Measurements from ENCODE around the gene EML3. TPM values are rescaled to one million over a fixed set of nuclear protein-coding genes. Genes with fewer than 3 reads are reported as not detected.

The EML3 gene
- total and polyA plus RNA-seq, 12 donors, result 7.7 to 50.4 (median 16.2) TPM

Small RNAs within 50 kb of the gene (microRNA-seq; reads per million reads assigned to microRNA genes)
- 0 reads per million in 2 donors for gene MIR6747

Other genes with a start within 250 kb of the EML3 start
- gene SCGB1A1, start 193.7 kb downstream of the EML3 start, total RNA-seq, result not detected
- under 1 TPM in 1 of 2 donors, not detected in 1; 0.20 TPM for gene SCGB1A1, start 193.7 kb downstream of the EML3 start, polyA plus RNA-seq
- gene AHNAK, start 66.0 kb downstream of the EML3 start, total RNA-seq, result 100 to 1,000 TPM; 259 to 447 (median 386) TPM
- gene AHNAK, start 66.0 kb downstream of the EML3 start, polyA plus RNA-seq, result 100 to 1,000 TPM; 101 to 113 TPM
- gene EEF1G, start 38.9 kb downstream of the EML3 start, total RNA-seq, result 1,000 to 10,000 TPM in 5 of 10 donors, 100 to 1,000 TPM in 5; 784 to 1,131 (median 1,002) TPM
- 1,000 to 10,000 TPM in 1 of 2 donors, 100 to 1,000 TPM in 1; 555 to 1,173 TPM for gene EEF1G, start 38.9 kb downstream of the EML3 start, polyA plus RNA-seq
- 10 to 100 TPM in 8 of 10 donors, 1 to 10 TPM in 2; 8.2 to 17.9 (median 12.3) TPM for gene TUT1, start 21.3 kb downstream of the EML3 start, total RNA-seq
- gene TUT1, start 21.3 kb downstream of the EML3 start, polyA plus RNA-seq, result 10 to 100 TPM in 1 of 2 donors, 1 to 10 TPM in 1; 9.3 to 19.2 TPM
- 10 to 100 TPM; 25.0 to 45.3 (median 29.8) TPM for gene MTA2, start 10.9 kb downstream of the EML3 start, total RNA-seq
- gene MTA2, start 10.9 kb downstream of the EML3 start, polyA plus RNA-seq, result 10 to 100 TPM; 22.1 to 35.3 TPM
- 1 to 10 TPM in 8 of 10 donors, under 1 TPM in 2; 0.81 to 4.4 (median 1.8) TPM for gene ROM1, start 482 bp upstream of the EML3 start, total RNA-seq
- 1 to 10 TPM; 5.3 to 6.6 TPM for gene ROM1, start 482 bp upstream of the EML3 start, polyA plus RNA-seq
- 10 to 100 TPM in 7 of 10 donors, 1 to 10 TPM in 3; 6.8 to 20.7 (median 10.6) TPM for gene B3GAT3, start 9.2 kb upstream of the EML3 start, total RNA-seq
- gene B3GAT3, start 9.2 kb upstream of the EML3 start, polyA plus RNA-seq, result 10 to 100 TPM; 29.5 to 41.2 TPM
- 100 to 1,000 TPM in 3 of 10 donors, 10 to 100 TPM in 7; 84.0 to 148 (median 96.7) TPM for gene GANAB, start 33.8 kb upstream of the EML3 start, total RNA-seq
- gene GANAB, start 33.8 kb upstream of the EML3 start, polyA plus RNA-seq, result 10 to 100 TPM; 53.2 to 87.2 TPM
- gene INTS5, start 40.5 kb upstream of the EML3 start, total RNA-seq, result 10 to 100 TPM in 8 of 10 donors, 1 to 10 TPM in 2; 9.7 to 15.0 (median 10.9) TPM
- gene INTS5, start 40.5 kb upstream of the EML3 start, polyA plus RNA-seq, result 1 to 10 TPM; 2.8 to 8.3 TPM
- 10 to 100 TPM; 25.8 to 41.5 (median 30.0) TPM for gene C11orf98, start 52.4 kb upstream of the EML3 start, total RNA-seq
- gene C11orf98, start 52.4 kb upstream of the EML3 start, polyA plus RNA-seq, result 100 to 1,000 TPM in 1 of 2 donors, 10 to 100 TPM in 1; 75.9 to 210 TPM
- 1 to 10 TPM; 2.4 to 7.7 (median 4.2) TPM for gene CSKMT, start 52.5 kb upstream of the EML3 start, total RNA-seq
- 10 to 100 TPM in 1 of 2 donors, 1 to 10 TPM in 1; 8.8 to 15.7 TPM for gene CSKMT, start 52.5 kb upstream of the EML3 start, polyA plus RNA-seq
- 1 to 10 TPM; 3.9 to 9.5 (median 5.5) TPM for gene UQCC3, start 58.9 kb upstream of the EML3 start, total RNA-seq
- 10 to 100 TPM; 18.0 to 23.0 TPM for gene UQCC3, start 58.9 kb upstream of the EML3 start, polyA plus RNA-seq
- gene LBHD1, start 59.5 kb upstream of the EML3 start, total RNA-seq, result 1 to 10 TPM; 1.6 to 4.9 (median 3.0) TPM
- 1 to 10 TPM; 1.6 to 6.4 TPM for gene LBHD1, start 59.5 kb upstream of the EML3 start, polyA plus RNA-seq
- gene UBXN1, start 66.3 kb upstream of the EML3 start, total RNA-seq, result 100 to 1,000 TPM in 1 of 10 donors, 10 to 100 TPM in 9; 57.8 to 100 (median 81.2) TPM
- gene UBXN1, start 66.3 kb upstream of the EML3 start, polyA plus RNA-seq, result 100 to 1,000 TPM in 1 of 2 donors, 10 to 100 TPM in 1; 83.1 to 175 TPM
- gene LRRN4CL, start 76.8 kb upstream of the EML3 start, total RNA-seq, result 1 to 10 TPM; 2.0 to 9.5 (median 2.6) TPM
- 1 to 10 TPM; 1.9 to 2.8 TPM for gene LRRN4CL, start 76.8 kb upstream of the EML3 start, polyA plus RNA-seq
- gene BSCL2, start 94.6 kb upstream of the EML3 start, total RNA-seq, result 10 to 100 TPM in 9 of 10 donors, 1 to 10 TPM in 1; 8.5 to 26.8 (median 15.7) TPM
- 10 to 100 TPM; 31.4 to 83.0 TPM for gene BSCL2, start 94.6 kb upstream of the EML3 start, polyA plus RNA-seq
- under 1 TPM in 4 of 10 donors, not detected in 6; 0.26 to 0.34 (median 0.31) TPM for gene GNG3, start 94.9 kb upstream of the EML3 start, total RNA-seq
- gene GNG3, start 94.9 kb upstream of the EML3 start, polyA plus RNA-seq, result under 1 TPM in 1 of 2 donors, not detected in 1; 0.16 TPM
- 10 to 100 TPM; 26.9 to 40.9 (median 33.4) TPM for gene HNRNPUL2, start 114.7 kb upstream of the EML3 start, total RNA-seq
- 10 to 100 TPM; 21.4 to 35.3 TPM for gene HNRNPUL2, start 114.7 kb upstream of the EML3 start, polyA plus RNA-seq
- 10 to 100 TPM in 9 of 10 donors, 1 to 10 TPM in 1; 9.4 to 16.2 (median 12.9) TPM for gene TTC9C, start 115.7 kb upstream of the EML3 start, total RNA-seq
- 10 to 100 TPM; 20.3 to 20.8 TPM for gene TTC9C, start 115.7 kb upstream of the EML3 start, polyA plus RNA-seq
- gene ZBTB3, start 141.4 kb upstream of the EML3 start, total RNA-seq, result 10 to 100 TPM in 4 of 10 donors, 1 to 10 TPM in 6; 7.5 to 14.9 (median 9.6) TPM
- gene ZBTB3, start 141.4 kb upstream of the EML3 start, polyA plus RNA-seq, result 1 to 10 TPM; 2.2 to 8.6 TPM
- 10 to 100 TPM; 30.9 to 57.0 (median 42.9) TPM for gene POLR2G, start 148.8 kb upstream of the EML3 start, total RNA-seq
- gene POLR2G, start 148.8 kb upstream of the EML3 start, polyA plus RNA-seq, result 100 to 1,000 TPM in 1 of 2 donors, 10 to 100 TPM in 1; 42.1 to 134 TPM
- 10 to 100 TPM in 3 of 10 donors, 1 to 10 TPM in 7; 7.7 to 14.7 (median 9.0) TPM for gene TAF6L, start 158.6 kb upstream of the EML3 start, total RNA-seq
- 10 to 100 TPM; 12.7 to 18.9 TPM for gene TAF6L, start 158.6 kb upstream of the EML3 start, polyA plus RNA-seq
- gene TMEM179B, start 174.6 kb upstream of the EML3 start, total RNA-seq, result 10 to 100 TPM in 8 of 10 donors, 1 to 10 TPM in 2; 9.4 to 27.2 (median 17.4) TPM
- gene TMEM179B, start 174.6 kb upstream of the EML3 start, polyA plus RNA-seq, result 10 to 100 TPM; 24.8 to 54.4 TPM
- gene TMEM223, start 179.2 kb upstream of the EML3 start, total RNA-seq, result 10 to 100 TPM; 21.9 to 28.6 (median 23.5) TPM
- 10 to 100 TPM; 30.9 to 75.3 TPM for gene TMEM223, start 179.2 kb upstream of the EML3 start, polyA plus RNA-seq
- gene NXF1, start 192.7 kb upstream of the EML3 start, total RNA-seq, result 10 to 100 TPM; 28.3 to 58.7 (median 36.7) TPM
- 10 to 100 TPM; 66.6 to 96.7 TPM for gene NXF1, start 192.7 kb upstream of the EML3 start, polyA plus RNA-seq
- gene STX5, start 219.3 kb upstream of the EML3 start, total RNA-seq, result 10 to 100 TPM; 16.8 to 27.0 (median 19.0) TPM
- 10 to 100 TPM; 13.6 to 31.9 TPM for gene STX5, start 219.3 kb upstream of the EML3 start, polyA plus RNA-seq
- gene TEX54, start 220.1 kb upstream of the EML3 start, total RNA-seq, result not detected
- not detected for gene TEX54, start 220.1 kb upstream of the EML3 start, polyA plus RNA-seq
- gene WDR74, start 226.8 kb upstream of the EML3 start, total RNA-seq, result 10 to 100 TPM; 17.7 to 31.2 (median 22.9) TPM
- 10 to 100 TPM; 48.3 to 62.4 TPM for gene WDR74, start 226.8 kb upstream of the EML3 start, polyA plus RNA-seq